Measurements from ENCODE around the gene SND1.

Gene SND1

DNA sequence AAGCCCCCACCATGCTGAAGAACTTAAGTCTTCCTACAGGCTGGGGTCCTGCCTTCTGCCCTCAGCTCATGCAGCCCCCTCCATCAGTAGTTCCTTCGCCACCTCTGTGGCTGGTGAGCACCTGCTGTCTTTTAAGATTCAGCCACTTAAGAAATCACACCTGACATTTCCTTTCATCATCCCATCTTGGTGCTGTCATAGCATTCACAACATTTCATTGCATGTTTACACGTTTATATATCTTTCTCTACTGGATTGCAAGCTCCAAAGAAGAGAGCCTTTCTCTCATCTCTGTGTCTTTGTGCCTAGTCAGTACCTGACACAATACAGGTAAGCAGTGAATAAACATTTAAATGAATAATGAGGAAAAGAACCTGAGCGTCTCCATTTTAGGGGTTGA is 38.3 kb downstream of the SND1 start:
- DNase-seq, result no peak

DNA sequence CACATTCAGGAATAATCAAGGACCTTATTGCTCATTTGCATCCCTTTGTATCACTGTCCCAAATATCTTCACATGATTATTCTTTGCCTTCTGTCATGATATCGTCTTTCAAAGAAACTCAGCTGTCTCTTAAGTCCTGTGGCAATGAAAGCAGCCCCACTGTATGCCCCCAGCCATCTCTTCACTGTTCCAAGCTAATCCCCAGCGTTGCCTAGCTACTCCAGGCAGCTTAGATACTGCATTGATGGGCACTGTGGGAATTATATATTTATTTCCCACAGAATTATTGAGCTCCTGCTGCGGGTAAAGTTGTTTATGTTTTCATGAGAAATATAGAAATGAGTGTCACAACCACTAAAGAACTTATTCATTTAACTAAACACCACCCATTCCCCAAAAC is 38.8 kb downstream of the SND1 start:
- DNase-seq, result no peak

DNA sequence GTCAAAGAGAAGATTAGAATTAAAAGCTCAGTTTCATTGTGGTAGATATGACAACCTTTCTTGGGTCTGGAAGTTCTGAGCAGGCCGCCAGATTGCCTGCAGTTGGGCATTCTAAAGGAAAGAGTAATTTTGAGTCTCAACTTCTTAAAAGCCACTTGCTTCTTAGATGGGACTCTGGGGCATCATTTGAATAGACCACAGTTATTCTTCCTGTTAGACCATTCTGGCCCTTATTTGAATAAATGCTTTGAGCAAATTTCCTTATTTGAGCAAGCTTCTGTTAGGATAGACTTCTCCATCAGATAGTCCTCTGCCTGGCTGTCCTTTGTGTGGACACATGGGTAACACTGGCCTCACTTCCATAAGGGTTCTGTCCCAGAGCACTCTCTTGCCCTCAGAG is 40.2 kb downstream of the SND1 start:
- DNase-seq, result no peak

DNA sequence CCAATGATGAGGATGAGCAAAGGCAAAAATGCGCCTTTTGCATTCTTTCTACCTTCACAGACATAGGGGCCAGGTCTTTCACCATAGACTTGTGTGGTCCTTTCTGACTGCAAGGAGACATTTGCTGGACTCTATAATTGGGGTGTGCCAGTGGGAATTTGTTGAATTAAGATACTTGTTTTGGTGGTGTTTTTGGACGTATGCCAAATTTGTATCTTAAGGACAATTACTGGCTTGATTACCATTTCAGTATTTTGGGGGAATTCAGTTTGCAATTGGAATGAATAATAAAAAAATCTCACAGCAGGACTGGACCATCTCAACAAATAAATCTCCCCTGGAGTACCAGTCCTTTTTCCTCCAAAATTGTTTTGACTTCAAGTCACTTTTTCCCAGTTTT is 47.9 kb downstream of the SND1 start:
- no peak for DNase-seq

DNA sequence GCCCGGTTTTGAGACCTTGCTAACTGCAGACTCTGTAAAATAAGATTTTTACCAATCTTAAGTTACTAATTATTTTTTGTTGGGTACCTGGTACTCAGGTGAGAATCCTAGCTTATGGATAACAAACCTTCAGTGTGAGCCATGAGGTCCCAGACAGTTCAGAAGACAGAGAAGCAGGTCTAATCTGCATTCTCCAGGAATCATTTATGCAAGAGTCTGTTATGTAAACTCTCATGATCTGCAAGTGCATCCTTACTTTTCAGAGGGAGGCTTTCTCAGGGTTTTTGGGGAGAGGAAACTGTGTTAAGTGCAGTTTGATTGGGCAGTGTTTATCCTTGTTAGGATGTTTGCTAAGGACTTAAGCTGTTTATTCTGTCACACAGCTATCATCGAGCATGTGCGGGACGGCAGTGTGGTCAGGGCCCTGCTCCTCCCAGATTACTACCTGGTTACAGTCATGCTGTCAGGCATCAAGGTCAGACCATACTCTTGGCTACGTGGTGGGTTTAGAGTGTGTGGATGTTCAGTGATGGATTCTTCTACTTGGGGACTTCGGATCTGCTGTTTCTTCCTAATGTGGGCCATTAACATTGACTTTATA is 50.2 kb downstream of the SND1 start:
- no peak for DNase-seq

DNA sequence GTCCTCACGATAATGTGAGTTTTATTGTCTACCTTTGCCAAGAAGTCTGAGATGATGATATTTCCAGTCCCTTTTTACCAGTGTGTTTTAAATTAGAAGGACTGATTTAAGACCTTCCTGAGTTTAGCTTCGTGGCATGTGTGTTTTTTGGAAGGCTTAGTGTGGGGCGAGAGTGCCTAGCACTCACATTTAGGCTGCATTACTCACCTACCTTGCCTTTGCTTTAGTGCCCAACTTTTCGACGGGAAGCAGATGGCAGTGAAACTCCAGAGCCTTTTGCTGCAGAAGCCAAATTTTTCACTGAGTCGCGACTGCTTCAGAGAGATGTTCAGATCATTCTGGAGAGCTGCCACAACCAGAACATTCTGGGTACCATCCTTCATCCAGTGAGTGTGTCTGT is 50.9 kb downstream of the SND1 start:
- DNase-seq, result peak; percentile 49

DNA sequence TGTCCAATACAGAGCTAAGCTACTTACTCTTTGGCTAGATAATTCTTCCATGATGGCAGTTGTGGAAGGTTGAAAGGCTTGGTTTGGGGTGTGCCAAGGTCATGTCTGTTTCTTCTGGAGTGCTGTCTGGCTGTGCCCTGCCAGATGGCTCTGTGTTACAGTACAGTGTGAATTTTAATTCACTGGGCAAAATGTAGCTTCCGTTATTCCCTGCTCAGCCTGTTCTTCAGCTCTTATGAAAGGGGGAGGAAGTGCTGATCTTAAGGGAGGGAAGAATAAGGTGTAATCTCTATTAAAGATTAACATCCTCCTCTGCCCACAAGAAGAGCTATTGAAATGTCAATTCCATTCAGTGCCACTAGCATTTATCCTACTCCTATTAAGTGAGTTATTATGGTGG is 52.2 kb downstream of the SND1 start:
- peak; percentile 12 for DNase-seq

DNA sequence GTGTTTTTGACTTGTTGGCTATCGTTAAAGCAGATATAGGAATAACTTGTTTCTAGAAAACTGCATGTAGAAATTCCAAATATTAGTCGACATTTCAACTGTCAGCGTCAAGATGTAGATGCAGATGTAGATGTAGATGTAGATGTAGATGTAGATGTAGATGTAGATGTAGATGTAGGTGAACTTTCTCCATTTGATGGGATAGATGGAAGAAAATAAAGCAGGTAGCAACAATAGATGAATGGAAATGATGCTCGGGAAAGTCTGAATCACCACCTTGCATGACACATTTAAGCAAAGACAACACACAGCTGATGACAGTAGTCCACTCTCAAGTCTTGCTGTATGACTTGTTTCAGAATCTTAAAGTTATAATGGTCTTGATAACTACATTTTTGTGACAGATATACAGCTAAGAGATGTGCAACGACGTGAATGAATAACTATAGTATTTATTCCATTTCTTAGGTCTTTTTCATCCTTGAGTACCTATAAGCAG is 53.5 kb downstream of the SND1 start:
- no peak for DNase-seq

DNA sequence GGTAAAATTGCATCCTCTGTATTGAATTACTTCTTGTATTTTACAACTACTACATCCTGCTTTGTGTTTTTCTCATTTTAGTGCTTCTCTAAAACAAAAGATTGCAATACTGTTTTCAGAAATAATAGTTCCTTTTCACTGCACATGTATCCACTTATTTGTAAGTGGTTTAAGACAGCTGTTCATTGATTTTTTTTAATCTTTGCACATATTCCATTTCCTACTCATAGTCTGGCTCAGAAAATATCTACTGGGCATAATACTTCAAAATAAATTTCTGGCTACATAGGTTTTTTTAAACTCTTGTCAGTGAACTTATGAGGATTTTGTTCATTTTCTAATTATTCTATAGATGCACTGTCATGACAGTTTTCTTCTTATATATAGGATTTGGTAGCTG is 54.8 kb downstream of the SND1 start:
- DNase-seq, result no peak

DNA sequence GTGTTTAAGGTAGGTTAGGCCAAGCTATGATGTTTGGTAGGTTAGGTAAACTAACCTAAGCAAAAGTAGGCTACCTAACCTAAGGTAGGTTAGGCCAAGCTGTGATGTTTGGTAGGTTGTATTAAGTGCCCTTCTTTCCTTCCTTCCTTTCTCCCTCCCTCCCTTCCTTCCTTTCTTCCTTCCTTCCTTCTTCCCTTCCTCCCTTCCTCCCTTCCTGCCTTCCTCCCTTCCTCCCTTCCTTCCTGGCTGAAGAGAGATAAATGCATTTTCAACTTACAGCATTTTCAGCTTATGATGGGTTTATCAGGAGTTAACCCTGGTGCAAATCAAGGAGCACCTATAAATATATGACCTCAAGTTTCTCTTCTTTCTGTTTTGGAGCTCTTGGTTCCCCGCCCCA is 56.2 kb downstream of the SND1 start:
- DNase-seq, result no peak

DNA sequence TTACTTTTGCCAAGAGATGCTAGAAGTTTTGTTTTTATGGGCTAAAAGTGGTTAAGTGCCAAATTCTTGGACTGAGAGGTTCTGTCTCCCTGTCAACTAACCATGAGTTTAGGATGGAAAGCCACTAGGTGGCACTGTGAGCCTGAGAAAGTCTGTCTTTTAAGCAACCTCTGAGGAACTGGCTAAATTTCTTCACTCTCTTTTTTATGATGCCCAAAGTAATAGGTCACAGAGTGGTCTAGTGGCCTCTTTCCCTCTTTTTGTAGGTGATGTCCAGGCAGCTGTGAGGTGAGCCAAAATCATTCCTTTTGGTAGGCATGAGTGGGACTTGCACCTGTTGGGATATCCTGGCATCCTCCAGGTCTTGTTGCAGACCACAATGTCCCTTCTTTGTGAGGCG is 56.8 kb downstream of the SND1 start:
- DNase-seq, result peak; percentile 36

DNA sequence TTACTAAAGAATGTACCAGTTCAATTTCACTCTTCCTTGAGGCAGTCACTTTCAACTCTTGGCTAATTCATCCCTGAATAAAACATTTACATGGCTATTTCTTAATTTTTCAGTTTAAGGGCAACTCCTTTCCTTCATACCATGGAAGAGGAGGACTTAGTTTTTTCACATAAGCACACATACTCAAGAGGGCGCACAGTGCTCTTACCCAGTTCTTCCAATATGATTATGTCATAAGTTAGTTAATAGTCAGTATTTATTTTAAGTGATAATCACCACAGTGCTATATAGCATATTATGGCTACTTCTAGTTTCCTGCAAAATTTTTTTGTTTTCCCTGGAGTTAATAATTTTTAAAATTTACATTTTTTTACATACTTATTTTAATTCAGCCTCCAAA is 58.6 kb downstream of the SND1 start:
- no peak for DNase-seq

DNA sequence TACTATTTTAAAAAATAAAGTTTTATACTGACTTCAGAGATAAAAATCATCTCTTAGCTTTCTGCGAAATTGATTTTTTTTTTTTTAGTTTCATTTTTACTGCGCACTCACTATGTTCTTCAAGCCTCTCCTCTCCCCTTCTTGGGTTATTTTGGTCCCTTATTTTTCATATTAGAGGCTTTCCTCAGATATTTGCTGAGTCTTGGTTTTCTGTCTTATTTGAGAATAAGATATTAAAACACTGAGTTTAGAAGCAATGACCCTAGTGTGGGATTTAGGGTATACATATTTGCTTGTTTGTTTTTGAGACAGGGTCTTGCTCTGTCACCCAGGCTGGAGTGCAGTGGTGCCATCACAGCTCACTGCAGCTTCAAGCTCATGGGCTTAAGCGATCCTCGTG is 59.9 kb downstream of the SND1 start:
- DNase-seq, result no peak

DNA sequence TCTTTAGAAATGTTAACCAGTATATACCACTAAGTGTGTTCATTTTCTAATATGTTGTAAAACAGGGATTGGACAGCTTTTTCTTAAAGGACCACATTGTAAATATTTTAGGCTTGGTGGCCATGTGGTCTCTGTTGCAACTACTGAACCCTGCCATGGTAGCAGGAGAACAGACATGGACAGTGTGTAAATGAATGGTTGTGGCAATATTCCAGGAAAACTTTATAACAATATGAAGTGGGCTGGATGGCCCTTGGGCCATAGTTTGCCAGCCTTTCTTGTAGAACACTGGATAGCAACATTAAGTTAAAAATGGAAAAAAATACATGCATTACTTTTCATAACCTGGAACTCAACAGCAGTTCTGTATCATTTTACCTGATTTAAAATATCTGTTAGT is 61.0 kb downstream of the SND1 start:
- DNase-seq, result no peak

DNA sequence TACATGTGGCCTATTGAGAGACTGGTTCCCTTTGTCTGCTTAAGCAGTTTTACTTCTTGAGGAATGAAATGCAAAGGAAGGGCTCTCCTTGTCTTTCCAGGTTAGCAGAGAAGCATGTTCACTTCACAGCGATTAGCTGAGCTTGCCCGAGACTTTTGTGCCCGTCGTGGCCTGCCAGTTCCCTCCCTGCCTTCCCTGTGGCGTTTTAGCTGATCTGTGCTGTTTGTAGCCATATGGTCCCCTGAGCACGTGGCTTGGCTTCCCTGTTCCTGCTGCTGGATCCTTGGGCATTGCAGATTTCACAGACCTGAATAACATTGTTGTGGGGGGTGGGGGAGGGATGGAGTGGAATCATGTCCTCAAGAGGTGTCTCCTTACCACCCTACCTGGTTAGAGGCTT is 61.8 kb downstream of the SND1 start:
- DNase-seq, result peak; percentile 73

DNA sequence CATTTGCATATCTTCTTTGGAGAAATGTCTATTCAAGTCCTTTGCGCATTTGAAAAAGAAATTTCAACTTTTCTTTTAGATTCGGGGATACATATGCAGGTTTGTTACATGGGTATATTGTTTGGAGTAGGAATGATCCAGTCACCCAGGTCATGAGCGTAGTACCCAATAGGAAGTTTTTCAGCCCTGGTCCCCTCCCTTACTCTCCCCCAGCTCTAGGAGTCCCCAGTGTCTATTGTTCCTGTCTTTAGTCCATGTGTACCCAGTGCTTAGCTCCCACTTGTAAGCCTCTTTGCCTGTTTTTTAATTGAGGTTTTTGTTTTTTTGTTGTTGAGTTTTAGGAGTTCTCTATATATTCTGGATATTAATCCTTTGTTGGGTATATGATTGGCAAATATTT is 63.3 kb downstream of the SND1 start:
- DNase-seq, result no peak

DNA sequence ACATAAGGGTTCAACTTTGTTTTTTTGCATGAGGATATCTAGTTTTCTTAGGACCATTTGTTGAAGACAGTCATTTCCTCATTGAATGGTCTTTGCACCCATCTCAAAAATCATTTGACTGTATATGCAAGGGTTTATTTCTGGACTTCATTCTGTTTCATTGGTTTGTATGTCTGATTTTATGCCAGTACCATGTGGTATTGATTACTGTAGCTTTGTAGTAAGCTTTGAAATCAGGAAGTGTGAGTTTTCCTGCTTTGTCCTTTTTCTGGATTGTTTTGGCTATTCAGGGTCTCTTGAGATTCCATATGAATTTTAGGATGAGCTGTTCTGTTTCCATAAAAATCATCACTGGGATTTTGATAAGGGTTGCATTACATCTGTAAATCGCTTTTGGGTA is 63.9 kb downstream of the SND1 start:
- no peak for DNase-seq

DNA sequence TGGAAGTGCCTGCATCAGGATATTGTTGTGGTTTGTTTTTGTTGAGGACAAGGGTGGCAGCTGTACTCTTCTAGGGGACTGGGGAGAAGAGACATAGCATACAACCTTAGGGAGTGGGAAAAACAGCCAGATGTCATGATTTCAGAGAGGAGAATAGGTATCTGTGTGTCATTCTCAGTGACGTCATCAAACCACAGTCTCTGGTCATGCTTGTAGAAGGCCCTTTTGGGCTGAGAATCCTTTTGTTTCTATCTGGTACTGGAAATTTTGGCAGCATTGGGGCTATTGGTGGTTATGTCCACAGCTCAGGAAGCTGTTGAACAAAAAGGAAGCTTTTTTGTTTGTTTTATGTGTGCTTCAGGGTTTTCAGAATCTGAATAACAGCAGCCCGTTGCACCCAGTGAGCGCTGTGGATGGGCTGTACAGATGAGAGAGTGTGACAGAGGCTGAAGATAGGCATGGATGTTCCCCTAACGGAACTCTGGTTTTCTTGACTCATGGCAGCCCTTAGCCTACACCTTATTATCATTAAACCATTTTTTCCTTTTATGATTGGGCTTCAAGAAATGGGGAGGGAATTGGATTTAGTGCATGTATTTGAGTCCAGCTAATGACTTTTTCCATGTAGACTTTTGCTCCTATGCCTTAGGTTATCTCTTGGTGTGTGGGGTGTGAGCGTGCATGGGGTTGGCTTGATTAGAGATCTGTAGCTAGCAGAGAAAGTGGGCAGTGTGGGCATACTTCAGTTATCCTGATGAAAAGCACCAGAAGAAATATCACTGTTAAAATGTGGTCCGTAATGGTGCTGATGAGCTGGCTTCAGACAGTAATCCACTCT is 65.7 kb downstream of the SND1 start:
- DNase-seq, result no peak

DNA sequence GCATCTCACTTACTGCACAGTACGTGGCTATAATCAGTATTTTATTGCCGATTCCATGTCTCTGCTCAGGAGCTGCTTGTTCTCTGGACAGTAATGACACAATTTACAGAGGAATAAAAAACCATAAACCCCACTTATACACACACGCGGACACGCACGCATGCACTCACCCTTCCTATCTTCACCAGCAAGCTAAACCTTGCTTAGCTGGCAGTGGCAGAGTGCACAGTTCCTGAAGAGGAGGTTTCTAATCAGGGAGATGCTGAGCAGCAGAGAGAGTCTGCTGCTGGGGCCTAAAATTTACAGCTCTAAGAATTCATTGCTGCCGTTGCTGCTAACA is 66.3 kb downstream of the SND1 start:
- no peak for DNase-seq

DNA sequence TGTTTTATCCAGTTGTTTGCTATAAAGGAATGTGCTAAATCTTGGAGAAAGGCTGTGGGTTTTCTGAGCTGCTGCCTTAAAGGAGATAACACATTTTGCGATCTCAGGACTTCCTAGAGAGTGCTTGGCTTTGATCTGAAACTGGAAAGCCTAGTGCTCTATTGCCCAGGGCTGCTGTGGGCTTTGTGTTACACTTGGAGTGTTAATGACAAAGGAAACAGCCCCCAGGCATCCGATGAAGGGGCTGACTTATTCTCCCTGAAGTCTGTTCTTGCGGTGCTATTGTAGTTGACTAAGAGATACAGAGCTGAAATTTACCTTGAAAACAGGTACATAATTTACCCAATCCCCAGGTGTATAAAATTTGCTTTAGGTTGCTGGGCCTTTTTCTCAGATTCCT is 74.5 kb downstream of the SND1 start:
- DNase-seq, result no peak

DNA sequence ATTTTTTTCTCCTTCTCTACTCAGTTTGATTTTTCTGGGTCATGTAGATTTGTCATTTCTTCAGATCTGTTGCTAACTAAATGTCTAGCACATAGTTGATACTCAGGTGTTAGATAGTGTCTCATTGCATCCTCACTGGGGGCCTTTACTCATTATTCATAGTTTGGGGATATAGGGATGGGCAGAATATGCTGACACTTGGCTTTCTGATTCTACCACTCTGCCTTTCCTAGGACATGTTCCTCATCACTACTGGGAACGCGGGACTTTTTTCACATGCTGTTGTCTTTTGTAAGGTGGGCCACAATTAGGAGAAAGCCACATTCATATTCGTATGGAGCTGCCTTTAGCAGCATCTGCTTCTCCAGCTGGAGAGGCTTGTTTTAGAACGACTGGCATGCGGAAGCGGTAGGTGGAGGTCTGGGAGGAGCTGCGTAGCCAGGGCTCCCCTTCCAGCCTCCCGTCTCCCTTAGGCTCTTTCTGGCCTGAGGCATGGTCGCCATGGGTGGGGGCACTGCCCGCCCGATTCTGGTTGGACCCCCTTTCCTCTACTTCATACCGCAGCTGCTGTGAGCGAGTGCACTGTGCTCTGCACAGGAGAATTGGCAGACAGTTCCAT is 78.8 kb downstream of the SND1 start:
- DNase-seq, result no peak

DNA sequence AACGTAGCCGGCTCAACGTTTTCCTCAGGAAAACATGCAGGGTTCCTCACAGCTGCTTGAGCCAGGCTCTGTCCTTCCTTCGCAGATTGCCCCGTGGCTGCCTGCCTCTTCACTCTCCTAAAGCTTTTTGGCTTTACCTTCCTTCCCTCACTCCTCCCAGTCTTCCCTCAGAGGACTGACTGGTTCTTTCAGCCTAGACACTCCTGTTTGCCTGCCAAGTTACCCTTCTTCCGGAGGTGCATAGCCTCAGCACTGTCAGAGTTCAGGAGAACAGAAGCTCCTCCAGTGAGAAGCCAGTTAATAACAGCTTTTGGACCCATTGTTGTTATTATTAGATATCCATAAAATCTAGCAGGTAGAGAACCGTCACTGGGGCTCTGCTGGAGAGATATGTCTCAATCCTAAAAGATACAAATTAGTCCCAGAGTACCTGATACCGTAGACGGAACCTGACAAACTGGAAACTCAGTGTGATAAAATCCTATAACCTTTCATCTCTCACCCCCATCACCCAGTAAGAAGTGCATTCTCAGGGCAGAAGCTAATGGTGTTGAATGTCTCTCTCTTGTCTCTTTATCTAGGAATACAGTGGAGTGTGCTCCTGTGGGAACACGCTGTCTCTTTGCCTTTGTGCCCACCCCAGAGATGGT is 79.6 kb downstream of the SND1 start:
- no peak for DNase-seq

DNA sequence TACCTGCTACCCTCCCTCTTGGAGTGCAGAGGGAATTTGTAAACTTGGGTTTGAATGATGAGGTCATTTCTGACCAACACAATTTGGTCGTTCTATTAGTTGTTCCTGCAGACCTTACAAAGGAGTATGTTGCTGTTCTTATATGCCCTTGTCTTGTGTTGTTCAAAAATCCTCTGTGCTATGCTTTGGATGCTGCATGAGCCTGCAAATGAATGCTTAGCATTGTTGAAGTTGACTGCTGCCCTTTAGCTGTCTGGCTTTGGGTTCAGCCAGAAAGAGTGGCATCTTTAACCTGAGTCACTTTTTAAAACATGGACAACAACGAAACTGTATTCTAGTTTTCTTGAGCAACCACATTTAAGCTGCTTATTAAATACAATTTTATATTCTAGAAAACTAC is 80.3 kb downstream of the SND1 start:
- DNase-seq, result no peak

DNA sequence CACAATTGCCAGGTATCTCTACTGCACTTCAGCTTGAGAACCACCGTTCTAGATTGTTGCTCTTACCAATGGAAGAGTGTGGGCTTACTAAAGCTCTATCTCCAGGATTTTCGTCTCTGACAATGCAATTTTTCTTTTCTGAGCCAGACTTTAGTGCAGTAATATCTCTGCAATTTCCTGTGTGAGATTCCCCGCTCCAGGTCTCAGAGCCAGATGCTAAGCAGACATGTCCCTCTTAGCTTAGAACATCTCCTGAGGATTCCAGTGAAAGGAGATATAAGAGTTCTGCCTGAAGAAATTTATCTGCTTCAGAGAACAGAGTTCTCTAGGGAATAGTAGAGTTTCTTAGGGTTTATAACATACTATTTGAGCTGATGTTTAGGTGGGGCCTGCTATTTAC is 82.0 kb downstream of the SND1 start:
- no peak for DNase-seq

All from NCI-H446 treated with DMSO at 0.1 percent for 48 hours (cell line).